Testis (tissue), 2 donors: ENCODE data around the gene GRM2.

Experiments
- POLR2A ChIP-seq: fragments of 450-650 bp; IDR thresholded peaks from one replicate; pipeline ENCODE4 v1.6.1; 2017; ENCODE audit warnings: antibody characterized with exemption, mild to moderate bottlenecking, moderate library complexity
- TF ChIP-seq, protein P1 (sequence below), 3 experiments: fragments of 450-650 bp in 2 of 3; fragments of 200-600 bp in 1 of 3; sonication (generic) in 1 of 3; IDR thresholded peaks; one replicate each; pipeline ENCODE4 v1.5.1; 2016 to 2019; ENCODE audit warnings: antibody characterized with exemption in 3 of 3, mild to moderate bottlenecking in 2 of 3, moderate library complexity in 1 of 3

DNA sequence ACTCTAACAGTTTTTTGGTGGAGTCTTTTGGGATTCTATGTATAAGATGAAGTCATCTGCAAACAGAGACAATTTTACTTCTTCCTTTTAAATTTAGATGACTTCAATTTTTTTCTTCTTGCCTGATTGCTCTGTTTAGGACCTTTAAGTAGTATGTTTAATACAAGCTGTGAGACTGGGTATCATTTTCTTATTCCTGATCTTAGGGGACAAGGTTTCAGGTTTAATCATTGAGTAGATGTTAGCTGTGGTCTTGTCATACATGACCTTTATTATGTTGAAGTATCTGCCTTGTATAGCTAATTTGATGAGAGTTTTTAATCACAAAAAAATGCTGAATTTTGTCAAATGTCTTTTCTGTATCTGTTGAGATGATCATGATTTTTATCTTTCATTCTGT, 20.6 kb downstream of the GRM2 start:
- TF ChIP-seq, protein P1, sequence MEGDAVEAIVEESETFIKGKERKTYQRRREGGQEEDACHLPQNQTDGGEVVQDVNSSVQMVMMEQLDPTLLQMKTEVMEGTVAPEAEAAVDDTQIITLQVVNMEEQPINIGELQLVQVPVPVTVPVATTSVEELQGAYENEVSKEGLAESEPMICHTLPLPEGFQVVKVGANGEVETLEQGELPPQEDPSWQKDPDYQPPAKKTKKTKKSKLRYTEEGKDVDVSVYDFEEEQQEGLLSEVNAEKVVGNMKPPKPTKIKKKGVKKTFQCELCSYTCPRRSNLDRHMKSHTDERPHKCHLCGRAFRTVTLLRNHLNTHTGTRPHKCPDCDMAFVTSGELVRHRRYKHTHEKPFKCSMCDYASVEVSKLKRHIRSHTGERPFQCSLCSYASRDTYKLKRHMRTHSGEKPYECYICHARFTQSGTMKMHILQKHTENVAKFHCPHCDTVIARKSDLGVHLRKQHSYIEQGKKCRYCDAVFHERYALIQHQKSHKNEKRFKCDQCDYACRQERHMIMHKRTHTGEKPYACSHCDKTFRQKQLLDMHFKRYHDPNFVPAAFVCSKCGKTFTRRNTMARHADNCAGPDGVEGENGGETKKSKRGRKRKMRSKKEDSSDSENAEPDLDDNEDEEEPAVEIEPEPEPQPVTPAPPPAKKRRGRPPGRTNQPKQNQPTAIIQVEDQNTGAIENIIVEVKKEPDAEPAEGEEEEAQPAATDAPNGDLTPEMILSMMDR (IDR thresholded peaks at IDR 0.05) = no peak
- no peak for TF ChIP-seq POLR2A
